GM21381 (cell line): ENCODE data around the gene POFUT2.
"Not testable (repeated sequence)": the region's sequence is repeated elsewhere in the genome, so short reads cannot be mapped to it uniquely, and the experiment has no call there.

Source experiments
- ATAC-seq: cut with Tn5 transposase; IDR thresholded peaks from one replicate; pipeline ENCODE4 v1.9.1; 2021; ENCODE audit warnings: mild to moderate bottlenecking, moderate library complexity; ENCODE audit not compliant: unreplicated experiment

The POFUT2 gene

GRCh38 chr21:45326169-45326851 is 38.6 kb upstream of the POFUT2 start:
- ATAC-seq = no peak

GRCh38 chr21:45325206-45326168 is 37.8 kb upstream of the POFUT2 start:
- no peak for ATAC-seq

GRCh38 chr21:45324489-45325205 is 37.0 kb upstream of the POFUT2 start:
- no peak for ATAC-seq

GRCh38 chr21:45323487-45324311 is 36.0 kb upstream of the POFUT2 start:
- ATAC-seq = no peak

GRCh38 chr21:45322960-45323461 is 35.3 kb upstream of the POFUT2 start:
- ATAC-seq = no peak

GRCh38 chr21:45322231-45322959 is 34.7 kb upstream of the POFUT2 start:
- no peak for ATAC-seq

- no peak for ATAC-seq
Measured at GRCh38 chr21:45320261-45321025, 32.7 kb upstream of the POFUT2 start.

- ATAC-seq = no peak
Measured at GRCh38 chr21:45319461-45320211, 31.9 kb upstream of the POFUT2 start.

- no peak for ATAC-seq
Measured at GRCh38 chr21:45318556-45319404, 31.1 kb upstream of the POFUT2 start.

- ATAC-seq = no peak
Measured at GRCh38 chr21:45318146-45318555, 30.5 kb upstream of the POFUT2 start.

- ATAC-seq = no peak
Measured at GRCh38 chr21:45317398-45318145, 29.9 kb upstream of the POFUT2 start.

GRCh38 chr21:45316871-45317397 is 29.2 kb upstream of the POFUT2 start:
- ATAC-seq = no peak

- not testable (repeated sequence) for ATAC-seq
Measured at GRCh38 chr21:45315676-45316470, 28.2 kb upstream of the POFUT2 start.

GRCh38 chr21:45313682-45314081 is 26.0 kb upstream of the POFUT2 start:
- no peak for ATAC-seq

- ATAC-seq = no peak
Measured at GRCh38 chr21:45313015-45313414, 25.3 kb upstream of the POFUT2 start.
